Activated CD8-positive, alpha-beta memory T cell treated with anti-CD3 and anti-CD28 coated beads for 24 hours (primary cell): ENCODE measurements around the gene NLRC3.

Experiments
- DNase-seq: peaks from one replicate; pipeline ENCODE4 v3.0.0-alpha.2; 2020

The NLRC3 gene

DNA sequence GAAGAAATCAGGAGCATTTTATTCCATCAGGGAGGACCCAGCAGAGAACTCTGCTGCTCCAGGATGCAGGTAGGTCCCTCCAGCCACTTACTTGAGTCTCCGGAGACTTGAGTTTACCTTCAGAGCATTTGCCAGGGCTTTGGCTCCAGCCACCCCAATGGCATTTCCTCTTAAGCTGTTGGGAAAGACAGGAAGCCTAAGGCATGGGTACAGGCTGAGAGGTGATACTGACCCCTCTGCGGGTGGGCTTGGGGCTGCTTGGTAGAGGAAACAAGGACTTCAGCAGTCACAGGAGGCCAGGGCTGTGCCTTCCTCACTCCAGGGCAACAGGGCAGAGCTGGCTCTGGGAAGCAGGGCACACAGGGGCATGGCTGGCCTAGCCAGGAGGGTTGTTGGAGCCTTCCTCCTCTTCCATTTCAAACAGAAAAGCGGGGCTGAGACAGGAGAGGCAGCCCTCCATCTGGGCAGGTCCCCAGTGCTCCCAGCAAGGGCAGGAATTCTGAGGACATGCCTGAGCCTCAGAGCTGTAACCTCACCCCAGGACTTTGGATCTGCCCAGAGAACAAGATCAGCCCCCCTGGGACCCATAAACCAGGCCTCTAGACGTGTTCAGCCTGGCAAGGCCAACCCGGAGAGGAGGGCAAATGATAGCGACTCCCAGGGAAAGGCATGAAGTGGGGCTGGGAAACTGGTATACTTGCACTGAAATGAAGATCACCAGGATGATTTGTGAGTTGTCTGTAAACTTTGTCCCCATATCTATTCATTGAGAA, 34.4 kb downstream of the NLRC3 start:
- no peak for DNase-seq

DNA sequence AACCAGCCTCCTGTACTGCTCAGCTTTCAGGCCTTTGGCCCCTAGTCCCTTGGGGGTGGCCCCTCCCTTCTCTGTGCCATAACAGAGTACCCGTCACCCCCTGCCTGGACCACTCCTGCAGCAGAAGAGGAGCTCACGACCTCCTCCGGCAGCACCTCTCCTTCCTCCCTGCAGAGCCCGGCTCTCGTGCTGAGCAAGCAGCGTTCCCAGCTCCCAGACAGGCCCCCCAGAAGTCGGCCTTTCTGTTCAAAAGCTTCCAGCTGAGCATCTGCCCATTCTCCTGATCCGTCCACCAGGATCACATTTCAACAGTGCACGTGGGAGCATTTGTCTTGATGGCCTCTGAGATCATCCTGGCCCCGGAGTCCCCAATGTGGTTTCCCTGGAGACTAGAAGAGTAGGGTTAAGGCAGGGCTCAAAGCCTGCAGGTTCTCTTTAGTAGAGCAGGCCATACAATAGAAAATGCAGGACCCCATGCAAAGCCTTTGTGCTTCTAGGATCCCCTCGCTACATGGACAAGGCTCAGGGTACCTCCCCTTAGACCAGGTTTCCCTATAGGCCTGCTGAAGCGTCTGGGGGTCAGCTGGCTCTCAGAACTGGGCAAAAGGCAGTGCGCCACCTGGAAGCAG, 35.6 kb downstream of the NLRC3 start:
- no peak for DNase-seq

DNA sequence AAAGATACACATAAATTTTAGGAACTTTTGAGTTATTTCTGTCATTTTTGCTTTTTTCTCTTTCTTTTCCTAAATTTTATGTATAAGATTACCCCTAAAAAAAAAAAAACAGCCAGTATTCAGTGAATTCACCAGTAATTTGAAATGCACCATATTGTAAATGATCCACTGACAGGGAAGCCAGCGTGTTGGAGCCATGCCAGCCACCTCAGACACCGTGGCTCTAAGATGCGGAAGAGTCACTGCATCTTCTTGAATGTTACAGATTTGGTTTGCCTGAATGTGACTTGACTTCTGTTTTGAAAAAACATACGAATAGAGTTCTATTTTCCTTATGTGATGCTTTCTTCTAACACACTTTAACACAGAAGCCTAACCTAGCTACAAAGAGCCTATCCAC, 39.0 kb downstream of the NLRC3 start:
- DNase-seq, result no peak

DNA sequence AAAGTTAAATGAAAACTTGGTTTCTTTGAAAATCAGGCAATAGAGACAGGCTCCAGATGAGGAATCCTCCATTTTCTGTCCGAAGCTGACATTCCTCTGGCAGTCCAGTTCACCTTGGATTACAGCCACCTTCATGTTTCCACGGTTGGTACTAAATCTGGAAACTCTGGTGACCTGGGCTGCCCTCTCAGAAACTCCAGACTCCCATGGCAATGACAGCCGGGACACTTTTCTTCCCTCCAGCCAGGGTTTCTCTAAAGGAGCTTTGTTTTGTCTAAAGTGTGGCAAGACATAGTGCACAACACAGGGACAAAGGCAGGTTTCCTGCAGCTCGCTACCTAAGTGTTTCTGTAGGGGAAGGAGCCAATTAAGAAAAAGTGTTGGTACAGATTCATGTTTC, 40.4 kb downstream of the NLRC3 start:
- no peak for DNase-seq

DNA sequence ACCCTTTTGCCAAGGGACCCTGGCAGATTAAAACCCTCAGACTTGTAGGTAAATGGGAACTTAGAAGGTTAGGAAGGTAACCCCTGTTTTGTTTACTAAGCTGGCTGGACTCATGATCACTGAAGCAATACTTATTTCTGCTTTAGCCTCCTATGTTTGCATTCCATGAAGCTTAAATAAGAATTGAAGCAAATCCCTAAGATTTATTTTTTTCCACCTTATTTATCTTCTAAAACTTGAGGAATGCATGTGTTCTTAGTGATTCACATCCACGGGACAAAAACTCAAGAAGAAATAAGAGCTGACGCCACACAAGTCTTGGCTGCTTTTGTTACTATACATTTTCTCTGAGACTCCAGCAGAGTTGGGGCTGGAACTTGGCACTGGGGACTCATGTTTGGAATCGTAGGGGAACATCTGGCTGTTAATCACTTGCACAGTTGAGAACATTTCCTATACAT, 40.9 kb downstream of the NLRC3 start:
- DNase-seq, result no peak

DNA sequence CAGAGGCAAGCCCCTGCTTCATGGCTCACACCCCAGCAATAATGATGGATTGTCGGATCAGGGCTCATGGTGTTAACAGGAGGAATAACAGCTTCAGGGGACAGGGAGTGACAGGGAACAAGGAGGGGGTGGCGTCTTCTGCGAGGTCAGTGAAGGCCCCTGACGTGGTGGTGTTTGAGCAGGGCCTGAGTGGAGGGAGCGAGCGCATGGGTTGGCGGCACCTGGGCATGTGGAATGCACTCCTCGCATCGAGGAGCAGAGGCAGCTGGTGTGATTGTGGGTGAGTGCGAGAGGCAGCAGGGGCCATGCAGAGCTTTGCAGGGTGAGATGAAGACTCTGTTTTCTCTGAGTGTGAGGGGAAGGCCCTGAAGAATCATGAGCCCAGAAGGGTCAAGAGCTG, 43.1 kb downstream of the NLRC3 start:
- no peak for DNase-seq

DNA sequence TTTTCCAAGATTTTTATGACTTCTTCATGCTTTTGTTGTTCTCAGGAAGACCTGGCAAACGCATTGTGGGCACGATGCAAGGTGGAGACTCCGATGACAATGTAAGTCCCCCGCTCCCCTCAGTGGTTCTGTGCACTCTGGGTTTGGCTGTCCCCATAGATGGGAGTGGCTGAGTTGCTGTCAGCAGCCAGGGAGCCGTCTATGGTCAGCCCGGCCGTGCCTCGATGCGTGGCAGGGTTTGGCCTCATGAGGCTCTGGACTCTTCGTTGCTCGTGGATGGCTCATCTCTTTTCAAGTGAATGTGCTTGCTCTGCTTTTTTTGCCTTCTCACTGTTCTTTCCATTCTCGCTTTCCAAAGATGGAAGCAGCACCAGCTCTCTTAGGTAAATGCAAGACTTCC, 44.5 kb downstream of the NLRC3 start:
- DNase-seq, result no peak

DNA sequence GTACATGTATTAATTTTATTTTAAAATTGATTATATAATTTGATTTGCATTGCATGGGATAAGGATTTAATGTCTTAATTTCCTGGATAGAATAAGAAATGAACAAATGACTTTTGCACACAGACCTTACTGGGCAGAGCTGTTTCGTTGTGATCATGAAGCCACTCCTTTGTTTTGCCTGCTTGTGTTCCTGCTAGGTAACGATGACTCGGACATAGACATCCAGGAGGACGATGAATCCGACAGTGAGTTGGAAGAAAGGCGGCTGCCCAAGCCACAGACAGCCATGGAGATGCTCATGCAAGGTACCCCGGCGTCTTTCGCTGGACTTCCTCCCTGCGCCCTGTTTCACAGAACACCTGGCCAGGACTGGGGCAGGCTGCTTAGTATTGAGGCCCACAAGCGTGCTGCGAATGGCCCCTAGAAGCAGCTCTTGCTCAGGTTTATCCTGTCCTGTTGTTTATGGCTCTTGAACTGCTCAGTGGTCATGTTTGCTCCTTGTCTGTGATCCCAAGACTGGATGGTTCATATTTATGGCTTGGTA, 46.8 kb downstream of the NLRC3 start:
- no peak for DNase-seq

DNA sequence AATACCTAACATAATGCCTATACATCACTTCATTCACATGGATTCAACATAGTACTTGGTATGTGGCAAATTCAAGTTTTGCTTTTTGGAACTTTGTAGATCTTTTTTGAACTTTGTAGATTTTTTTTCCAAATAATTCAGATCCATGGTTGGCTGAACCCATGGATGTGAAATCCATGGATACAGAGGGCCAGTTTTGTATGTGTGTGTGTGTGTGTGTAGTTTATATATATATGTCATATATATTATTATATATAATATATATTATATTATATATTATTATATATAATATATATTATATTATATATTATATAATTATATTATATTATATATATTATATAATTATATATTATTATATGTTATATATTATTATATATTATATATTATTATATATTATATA, 48.0 kb downstream of the NLRC3 start:
- DNase-seq, result no peak

DNA sequence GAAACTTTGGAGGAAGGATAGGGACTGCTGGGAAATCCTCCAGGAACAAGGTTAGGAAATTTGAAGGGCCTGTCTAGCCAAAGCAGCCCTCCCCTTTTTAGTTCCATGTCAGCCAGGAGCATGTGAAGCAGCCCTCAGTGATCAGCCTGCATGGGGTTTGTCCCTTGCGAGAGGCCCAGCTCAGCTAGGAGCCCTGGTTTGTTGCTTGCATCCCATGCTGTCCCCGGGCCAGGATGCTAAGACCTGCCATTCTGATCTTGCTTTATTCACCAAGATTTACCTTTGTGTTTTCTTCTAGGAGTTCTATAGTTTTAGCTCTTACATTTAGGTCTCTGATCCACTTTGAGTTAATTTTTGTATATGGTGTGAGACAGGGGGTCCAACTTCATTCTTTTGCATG, 48.8 kb downstream of the NLRC3 start:
- no peak for DNase-seq

DNA sequence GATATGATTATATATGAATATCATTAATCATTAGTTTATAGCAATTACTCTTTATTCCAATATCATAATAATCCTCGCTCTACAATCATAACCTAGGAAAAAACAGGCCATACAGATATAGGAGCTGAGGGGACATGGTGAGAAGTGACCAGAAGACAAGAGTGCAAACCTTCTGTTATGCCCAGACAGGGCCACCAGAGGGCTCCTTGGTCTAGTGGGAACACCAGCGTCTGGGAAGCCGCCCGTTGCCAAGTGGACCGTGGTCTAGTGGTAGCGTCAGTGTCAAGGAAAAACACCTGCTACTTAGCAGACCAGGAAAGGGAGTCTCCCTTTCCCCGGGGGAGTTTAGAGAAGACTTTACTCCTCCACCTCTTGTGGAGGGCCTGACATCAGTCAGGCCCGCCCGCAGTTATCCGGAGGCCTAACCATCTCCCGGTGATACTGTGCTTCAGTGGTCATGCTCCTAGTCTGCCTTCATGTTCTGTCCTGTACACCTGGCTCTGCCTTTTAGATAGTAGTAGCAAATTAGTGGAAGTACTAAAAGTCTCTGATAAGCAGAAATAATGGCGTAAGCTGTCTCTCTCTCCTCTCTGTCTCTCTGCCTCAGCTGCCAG, 49.9 kb downstream of the NLRC3 start:
- peak; percentile 80 for DNase-seq

DNA sequence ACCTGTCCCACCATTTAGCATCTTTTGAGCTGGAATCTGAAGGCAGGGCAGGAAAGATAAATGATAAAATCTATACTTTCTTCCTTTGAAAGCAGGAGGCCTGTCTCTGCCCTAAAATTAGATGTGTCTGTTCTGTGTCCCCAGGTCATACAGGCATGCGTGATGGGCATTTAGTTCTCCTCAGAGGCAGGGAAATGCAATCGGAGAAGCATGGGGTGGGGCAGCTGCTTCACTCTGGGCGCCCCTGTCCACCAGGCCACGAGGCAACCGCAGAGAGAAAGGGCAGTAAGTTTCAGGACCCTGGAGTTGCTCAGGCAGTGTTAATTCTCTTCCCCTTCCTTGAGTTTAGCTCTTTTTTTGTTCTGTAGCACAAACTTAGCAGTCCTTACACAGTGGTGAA, 51.3 kb downstream of the NLRC3 start:
- DNase-seq, result no peak

DNA sequence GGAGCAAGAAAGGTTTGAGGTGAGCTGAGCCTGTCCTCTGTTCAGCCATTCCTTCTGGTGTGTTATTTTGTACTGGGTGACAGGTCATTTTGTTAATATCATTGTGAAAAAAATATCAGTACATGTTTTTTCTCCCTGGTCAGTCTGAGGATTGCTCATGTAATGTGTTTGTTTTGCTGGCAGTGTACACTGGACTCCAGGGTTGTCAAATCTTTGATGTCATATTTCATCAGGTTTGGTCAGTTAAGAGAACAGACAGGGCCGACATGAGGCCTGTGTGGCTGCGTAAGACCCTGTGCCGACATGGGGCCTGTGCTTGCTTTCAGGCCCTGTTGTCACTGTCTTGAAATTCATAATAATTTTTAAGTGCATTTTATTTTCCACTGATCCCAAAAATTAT, 53.9 kb downstream of the NLRC3 start:
- DNase-seq, result no peak

DNA sequence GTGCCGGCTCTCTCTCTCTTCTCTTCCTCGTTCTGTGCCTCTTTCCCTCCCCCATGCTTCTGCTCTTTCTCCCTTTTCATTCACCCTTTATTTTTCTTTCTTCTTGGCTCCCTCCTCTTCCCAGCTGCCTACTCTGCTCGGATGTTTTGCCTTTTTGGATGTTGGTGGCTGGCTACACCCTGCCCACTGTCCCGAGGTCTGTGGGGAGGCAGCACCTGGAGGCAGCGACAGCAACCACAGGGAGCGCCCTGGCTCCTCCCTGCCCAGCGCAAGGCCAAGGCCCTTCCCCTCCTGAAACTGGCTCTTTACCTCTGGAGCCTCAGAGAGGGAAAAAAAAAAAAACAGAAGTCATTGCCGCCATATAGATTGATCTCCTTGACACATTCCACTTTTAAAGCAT, 56.4 kb downstream of the NLRC3 start:
- DNase-seq, result no peak

DNA sequence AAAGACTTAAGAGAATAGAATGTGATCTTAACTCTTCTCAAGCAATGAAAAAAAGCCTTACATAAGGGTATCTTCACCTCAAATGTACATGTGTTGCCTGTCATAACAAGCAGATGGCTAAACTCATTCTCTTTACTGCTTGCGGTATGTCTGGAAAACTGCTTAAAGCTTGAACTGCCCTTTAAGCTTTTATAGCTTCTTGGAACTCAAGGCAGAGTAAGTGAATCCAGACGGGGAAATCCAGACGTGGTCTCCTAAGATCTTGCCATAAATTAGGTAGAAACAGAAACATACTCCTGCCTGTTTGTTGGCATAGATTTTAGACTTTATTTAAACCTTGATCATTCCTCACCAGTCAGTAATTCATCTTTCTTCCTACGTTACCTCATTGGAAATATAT, 56.8 kb downstream of the NLRC3 start:
- DNase-seq, result no peak

DNA sequence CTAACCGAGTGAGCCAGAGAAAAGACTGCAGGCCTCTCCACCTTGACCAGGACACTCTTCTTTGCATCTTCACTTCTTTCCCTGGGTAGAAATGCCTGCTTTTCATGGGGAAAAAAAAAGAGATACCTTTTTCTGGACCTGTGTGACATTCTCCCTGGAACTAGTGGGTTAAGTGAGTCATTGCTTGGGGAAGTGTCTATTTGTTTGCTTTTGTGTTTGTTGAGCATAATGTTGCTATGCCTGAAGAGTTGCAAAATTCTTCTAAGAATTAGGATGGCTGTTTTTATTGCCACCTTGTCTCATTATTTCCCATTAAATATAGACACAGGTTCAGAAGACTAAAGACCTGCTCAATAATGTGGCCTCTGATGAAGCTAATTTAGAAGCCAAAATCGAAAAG, 57.6 kb downstream of the NLRC3 start:
- DNase-seq, result no peak

DNA sequence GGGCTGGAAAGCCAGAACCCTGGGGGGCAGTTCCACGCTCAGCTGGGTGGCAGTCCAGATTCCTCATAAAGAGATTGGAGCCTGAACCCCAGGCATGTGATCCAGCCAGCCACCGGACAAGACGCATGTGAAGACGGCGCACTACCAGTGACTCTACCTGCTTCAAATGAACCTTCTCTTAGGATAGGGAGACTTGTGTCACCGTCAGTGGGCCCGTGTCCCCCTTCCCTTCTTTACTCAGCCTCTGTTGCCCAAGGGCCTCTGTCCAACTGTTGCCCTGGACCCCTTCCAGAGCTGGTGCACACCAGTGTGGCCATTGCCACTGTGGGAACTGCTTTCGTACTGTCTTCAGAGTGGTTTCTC, 58.2 kb downstream of the NLRC3 start:
- DNase-seq, result no peak

DNA sequence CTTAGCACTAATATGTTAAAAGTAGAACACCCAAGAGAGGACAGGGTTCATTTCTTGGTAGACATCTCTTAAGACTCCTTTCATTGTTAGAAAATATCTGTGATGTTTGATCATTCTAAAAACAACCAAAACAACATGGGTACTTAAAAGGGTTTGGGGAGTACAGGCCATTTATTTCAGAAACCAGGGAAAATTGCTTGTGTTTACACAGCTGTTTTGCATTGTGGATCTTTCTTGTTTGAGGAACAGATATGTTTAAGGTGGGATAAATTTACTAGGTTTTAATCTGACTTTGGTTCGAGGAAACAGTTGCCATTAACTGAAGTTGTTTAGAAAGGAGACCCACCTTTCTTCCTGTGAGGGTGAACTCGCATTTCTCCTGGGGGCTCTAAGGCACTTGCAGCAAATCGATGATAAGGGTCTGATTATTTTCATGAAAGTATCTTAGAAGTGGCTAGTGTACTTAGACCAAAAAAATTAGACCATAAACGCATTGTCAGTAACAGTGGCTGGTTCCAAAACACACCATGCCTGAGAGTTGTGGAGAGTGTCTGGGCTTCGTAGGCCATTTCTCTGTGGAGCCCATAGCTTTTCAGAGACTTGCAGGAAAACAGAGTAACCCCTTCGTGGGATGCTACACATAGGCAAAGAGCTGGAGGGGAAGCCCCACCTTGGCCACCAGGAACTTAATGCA, 58.8 kb downstream of the NLRC3 start:
- no peak for DNase-seq

DNA sequence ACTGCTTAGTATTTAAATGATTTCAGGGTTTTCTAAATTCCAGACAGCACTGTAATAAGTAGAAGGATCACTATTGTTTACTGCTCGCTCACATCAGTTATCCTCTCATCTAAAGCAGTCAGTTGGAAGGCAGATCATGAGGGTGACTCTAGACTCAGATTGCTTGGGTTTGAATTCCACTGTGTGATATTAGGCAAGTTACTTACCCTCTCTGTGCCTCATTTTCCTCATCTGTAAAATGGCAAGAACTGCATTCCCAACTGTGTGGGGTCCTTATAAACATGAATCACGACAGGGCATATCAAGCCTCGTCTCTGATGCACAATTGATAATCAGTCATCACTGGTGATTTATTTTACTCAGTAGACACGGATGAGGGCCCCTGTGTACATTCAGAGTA, 61.3 kb downstream of the NLRC3 start:
- DNase-seq, result no peak

DNA sequence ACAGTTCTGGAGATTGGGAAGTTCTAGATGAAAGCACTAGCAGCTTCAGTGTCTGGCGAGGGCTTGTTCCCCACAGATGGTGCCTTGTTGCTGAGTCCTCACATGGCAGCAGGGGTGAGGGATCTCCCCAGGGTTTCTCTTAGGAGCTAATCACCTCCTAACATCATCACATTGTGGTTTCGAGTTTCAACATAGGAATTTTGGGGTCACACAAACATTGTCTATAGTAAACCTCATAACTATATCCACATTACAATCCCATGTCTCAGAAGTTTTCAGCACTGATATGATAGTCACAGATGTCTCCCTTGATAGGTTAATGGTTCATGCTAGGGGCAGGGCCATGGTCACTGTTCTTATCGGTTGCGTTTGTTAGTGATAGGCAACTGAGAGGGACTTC, 62.6 kb downstream of the NLRC3 start:
- no peak for DNase-seq

DNA sequence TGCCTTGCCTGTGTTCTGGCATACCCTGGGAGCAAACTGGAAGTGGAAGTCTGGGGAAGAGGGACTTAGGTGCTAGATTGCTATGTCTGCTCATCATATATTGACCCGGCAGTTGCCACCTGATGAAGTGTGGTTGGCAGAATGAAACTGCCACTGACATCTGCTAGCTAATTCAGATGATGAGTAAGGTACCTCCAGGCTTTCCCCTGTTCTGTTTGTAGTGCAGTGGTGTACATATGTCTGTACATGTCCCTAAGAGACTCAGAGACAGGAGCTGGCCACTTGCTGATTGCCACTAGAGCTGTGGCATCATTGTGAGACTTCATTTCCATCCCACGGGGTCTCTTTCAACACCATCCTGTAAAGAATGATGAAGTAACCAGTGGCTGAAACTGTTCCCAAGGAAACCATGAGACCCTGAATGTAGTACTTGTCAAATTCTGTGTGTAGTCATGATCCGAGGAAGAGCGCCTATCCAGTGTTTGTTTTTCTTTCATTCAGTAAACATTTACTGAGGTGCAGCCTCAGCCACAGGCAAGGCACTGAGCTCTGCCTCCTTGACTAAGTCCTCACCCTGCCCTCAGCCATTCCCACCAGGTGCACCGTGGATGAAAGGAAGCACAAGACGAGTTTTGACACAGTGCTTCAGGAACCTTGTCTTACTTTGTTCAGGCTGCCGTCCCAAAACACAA, 63.2 kb downstream of the NLRC3 start:
- no peak for DNase-seq

DNA sequence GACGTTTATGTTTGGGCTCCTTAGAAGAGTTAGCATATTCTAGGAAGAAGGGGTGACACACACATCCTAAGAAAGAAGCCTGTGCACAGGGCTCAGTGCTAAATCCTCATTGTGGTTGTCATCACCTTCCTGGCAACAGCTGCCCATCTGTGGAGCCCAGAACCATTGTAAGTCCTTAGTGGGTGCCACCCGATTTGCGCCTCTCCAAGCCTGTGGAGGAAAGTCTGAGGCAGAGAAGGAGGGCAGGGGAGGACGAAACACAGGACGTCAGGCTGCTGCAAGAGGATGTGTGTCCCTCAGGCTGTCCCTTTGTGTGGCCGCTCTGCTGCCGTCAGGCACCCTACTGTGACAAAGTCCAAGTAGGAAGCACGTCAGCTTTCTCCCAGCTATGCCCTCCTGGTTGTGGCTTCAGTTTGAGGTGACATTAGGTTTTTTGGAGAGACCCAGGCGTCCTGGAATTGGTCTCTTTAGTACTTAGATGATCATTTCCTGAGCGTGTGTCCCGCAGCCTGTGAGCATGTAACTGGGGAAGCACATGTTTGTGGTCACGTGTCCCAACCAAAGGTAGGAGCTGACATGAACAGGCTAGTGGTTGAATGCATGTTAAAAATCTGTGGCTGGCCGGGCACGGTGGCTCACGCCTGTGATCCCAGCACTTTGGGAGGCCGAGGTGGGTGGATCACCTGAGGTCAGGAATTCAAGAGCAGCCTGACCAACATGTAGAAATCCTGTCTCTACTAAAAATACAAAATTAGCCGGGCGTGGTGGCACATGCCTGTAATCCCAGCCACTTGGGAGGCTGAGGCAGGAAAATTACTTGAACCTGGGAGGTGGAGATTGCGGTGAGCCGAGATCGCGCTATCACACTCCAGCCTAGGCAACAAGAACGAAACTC, 65.7 kb downstream of the NLRC3 start:
- DNase-seq, result no peak
